ENCODE results near the gene DNPH1.

Gene DNPH1

GRCh38 chr6:43180058-43180457 is 49.2 kb downstream of the DNPH1 start:
- DNase-seq, result no peak

GRCh38 chr6:43178951-43179830 is 50.1 kb downstream of the DNPH1 start:
- no peak for DNase-seq

- no peak for DNase-seq
These were observed 51.1 kb downstream of the DNPH1 start for GRCh38 chr6:43178150-43178549.

GRCh38 chr6:43176423-43176786 is 52.9 kb downstream of the DNPH1 start:
- DNase-seq, result no peak

GRCh38 chr6:43175676-43176422 is 53.4 kb downstream of the DNPH1 start:
- no peak for DNase-seq

Measured in cortex of kidney (tissue), 1 donor.